SK-N-SH (cell line): ENCODE results near the gene TMEM38A.

Source experiments
- CHD2 ChIP-seq: fragments of 150-350 bp; IDR thresholded peaks from 2 replicates; pipeline ENCODE4 v1.6.1; 2018; ENCODE audit warnings: low read length; ENCODE audit not compliant: partially characterized antibody
- EP300 ChIP-seq, 2 experiments: IDR thresholded peaks; 2 replicates each; pipeline versions ENCODE4 v1.4.0 to v1.6.1; 2012; ENCODE audit warnings: borderline replicate concordance in 1 of 2, low read depth in 1 of 2, low read length in 1 of 2
- GABPA ChIP-seq: IDR thresholded peaks from 2 replicates; pipeline ENCODE4 v1.4.0; 2012; ENCODE audit warnings: low read depth, mild to moderate bottlenecking
- SIN3A ChIP-seq: IDR thresholded peaks from 2 replicates; pipeline ENCODE4 v1.6.1; 2012; ENCODE audit warnings: low read depth, mild to moderate bottlenecking, low read length, moderate library complexity, borderline replicate concordance
- TAF1 ChIP-seq: IDR thresholded peaks from 2 replicates; pipeline ENCODE4 v1.6.1; 2012; ENCODE audit warnings: low read depth, mild to moderate bottlenecking, low read length, moderate library complexity, borderline replicate concordance
- TCF12 ChIP-seq: IDR thresholded peaks from 2 replicates; pipeline ENCODE4 v1.4.0; 2012
- TF ChIP-seq, protein P1 (sequence below): fragments of 200-600 bp; sonication (generic); IDR thresholded peaks from 2 replicates; pipeline ENCODE4 v1.6.1; 2017; ENCODE audit warnings: antibody characterized with exemption, mild to moderate bottlenecking, moderate library complexity
- TF ChIP-seq, protein P2 (sequence below): IDR thresholded peaks from 2 replicates; pipeline ENCODE4 v1.4.0; 2012; ENCODE audit warnings: low read depth
- TF ChIP-seq, protein P3 (sequence below): IDR thresholded peaks from 2 replicates; pipeline ENCODE4 v1.6.1; 2012; ENCODE audit warnings: mild to moderate bottlenecking, low read depth, low read length, moderate library complexity
- TF ChIP-seq, protein P4 (sequence below): IDR thresholded peaks from 2 replicates; pipeline ENCODE4 v1.4.0; 2012; ENCODE audit warnings: low read depth, borderline replicate concordance

DNA sequence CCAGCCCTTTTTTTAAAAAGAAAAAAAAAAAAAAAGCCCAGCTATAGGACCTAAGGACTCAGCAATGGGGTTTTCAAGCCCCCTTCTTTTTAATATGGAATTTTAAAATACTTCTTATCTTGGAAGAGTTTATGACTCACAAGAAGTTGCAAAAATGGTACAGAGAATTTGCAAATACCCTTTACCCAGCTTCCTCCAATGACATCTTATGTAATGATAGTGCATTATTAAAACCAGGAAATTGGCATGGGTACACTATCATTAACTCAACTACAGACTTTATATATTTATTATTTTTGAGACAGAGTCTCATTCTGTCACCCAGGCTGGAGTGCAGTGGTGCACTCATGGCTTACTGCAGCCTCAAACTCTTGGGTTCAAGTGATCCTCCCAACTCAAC lies 16.1 kb downstream of the TMEM38A start:
- no peak for TF ChIP-seq EP300 (IDR thresholded peaks at IDR 0.05; ENCODE audit: borderline replicate concordance in 1 of 2, low read depth in 1 of 2, low read length in 1 of 2)
- no peak for TF ChIP-seq TCF12
- no peak for TF ChIP-seq SIN3A
- TF ChIP-seq, protein P1, sequence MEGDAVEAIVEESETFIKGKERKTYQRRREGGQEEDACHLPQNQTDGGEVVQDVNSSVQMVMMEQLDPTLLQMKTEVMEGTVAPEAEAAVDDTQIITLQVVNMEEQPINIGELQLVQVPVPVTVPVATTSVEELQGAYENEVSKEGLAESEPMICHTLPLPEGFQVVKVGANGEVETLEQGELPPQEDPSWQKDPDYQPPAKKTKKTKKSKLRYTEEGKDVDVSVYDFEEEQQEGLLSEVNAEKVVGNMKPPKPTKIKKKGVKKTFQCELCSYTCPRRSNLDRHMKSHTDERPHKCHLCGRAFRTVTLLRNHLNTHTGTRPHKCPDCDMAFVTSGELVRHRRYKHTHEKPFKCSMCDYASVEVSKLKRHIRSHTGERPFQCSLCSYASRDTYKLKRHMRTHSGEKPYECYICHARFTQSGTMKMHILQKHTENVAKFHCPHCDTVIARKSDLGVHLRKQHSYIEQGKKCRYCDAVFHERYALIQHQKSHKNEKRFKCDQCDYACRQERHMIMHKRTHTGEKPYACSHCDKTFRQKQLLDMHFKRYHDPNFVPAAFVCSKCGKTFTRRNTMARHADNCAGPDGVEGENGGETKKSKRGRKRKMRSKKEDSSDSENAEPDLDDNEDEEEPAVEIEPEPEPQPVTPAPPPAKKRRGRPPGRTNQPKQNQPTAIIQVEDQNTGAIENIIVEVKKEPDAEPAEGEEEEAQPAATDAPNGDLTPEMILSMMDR = no peak
- no peak for TF ChIP-seq TAF1
- no peak for TF ChIP-seq CHD2
- no peak for TF ChIP-seq GABPA
- TF ChIP-seq, protein P2, sequence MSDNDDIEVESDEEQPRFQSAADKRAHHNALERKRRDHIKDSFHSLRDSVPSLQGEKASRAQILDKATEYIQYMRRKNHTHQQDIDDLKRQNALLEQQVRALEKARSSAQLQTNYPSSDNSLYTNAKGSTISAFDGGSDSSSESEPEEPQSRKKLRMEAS = no peak
- TF ChIP-seq, protein P3, sequence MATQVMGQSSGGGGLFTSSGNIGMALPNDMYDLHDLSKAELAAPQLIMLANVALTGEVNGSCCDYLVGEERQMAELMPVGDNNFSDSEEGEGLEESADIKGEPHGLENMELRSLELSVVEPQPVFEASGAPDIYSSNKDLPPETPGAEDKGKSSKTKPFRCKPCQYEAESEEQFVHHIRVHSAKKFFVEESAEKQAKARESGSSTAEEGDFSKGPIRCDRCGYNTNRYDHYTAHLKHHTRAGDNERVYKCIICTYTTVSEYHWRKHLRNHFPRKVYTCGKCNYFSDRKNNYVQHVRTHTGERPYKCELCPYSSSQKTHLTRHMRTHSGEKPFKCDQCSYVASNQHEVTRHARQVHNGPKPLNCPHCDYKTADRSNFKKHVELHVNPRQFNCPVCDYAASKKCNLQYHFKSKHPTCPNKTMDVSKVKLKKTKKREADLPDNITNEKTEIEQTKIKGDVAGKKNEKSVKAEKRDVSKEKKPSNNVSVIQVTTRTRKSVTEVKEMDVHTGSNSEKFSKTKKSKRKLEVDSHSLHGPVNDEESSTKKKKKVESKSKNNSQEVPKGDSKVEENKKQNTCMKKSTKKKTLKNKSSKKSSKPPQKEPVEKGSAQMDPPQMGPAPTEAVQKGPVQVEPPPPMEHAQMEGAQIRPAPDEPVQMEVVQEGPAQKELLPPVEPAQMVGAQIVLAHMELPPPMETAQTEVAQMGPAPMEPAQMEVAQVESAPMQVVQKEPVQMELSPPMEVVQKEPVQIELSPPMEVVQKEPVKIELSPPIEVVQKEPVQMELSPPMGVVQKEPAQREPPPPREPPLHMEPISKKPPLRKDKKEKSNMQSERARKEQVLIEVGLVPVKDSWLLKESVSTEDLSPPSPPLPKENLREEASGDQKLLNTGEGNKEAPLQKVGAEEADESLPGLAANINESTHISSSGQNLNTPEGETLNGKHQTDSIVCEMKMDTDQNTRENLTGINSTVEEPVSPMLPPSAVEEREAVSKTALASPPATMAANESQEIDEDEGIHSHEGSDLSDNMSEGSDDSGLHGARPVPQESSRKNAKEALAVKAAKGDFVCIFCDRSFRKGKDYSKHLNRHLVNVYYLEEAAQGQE = no peak
- TF ChIP-seq, protein P4, sequence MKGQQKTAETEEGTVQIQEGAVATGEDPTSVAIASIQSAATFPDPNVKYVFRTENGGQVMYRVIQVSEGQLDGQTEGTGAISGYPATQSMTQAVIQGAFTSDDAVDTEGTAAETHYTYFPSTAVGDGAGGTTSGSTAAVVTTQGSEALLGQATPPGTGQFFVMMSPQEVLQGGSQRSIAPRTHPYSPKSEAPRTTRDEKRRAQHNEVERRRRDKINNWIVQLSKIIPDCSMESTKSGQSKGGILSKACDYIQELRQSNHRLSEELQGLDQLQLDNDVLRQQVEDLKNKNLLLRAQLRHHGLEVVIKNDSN = no peak
